ENCODE data around the gene HSPB9.

HSPB9 gene, protein sequence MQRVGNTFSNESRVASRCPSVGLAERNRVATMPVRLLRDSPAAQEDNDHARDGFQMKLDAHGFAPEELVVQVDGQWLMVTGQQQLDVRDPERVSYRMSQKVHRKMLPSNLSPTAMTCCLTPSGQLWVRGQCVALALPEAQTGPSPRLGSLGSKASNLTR

GRCh38 chr17:42122371-42123303, at the start of gene HSPB9:
Gene HSPB9 (plus strand): TSS chr17:42122804. CDS start chr17:42122851, 47 bp downstream.
- Histone ChIP-seq H3K9ac (peak within 1 kb of the TSS in 5 of 11 experiments; percentile 11 to 81 (median 68); a peak in 5 of 22 replicates), H3K9me3 (replicated peaks in 1 of 11) (no peaks in the 10 kb centered on the region), H3K36me3 (peaks cover 44 to 76% (median 55%) of the 10 kb centered on the region in 11 experiments), H3K4me1 (peaks cover 15 to 39% (median 26%) of the 10 kb centered on the region in 10 experiments), H3K4me2 (peak within 1 kb of the TSS in 10 of 11 experiments; percentile 50 to 90 (median 78); a peak in 17 of 22 replicates), H3K27ac (peak within 1 kb of the TSS in 3 of 11 experiments; percentile 28 to 75 (median 36); a peak in 3 of 22 replicates), H3K27me3 (no peaks in the 10 kb centered on the region), H4K20me1 (peaks cover 0 to 25% (median 2%) of the 10 kb centered on the region in 11 experiments; a peak in 8 of 22 replicates), H3K4me3 (no peak within 1 kb of the TSS)
- no peak for TF ChIP-seq Cebpa-rat (IDR thresholded peaks at IDR 0.05)

DNA sequence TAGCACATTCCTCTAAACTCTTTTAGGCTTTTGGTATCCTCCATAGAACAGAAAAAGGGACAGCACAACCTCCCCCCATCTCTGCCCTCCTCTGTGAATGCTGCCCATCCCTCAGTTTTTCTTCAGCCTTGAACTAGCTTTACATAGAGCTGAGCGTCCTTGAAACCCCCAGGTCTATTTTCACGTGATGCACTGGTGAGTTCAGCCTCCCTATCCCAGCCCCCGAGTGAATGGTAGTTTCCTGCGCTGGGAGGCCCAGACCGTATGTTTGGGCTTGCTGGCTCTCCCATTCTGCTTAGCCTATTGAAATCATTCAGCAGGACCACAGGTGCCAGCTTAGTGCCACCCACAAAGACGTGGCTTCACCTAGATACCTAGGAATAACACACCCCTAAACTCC, 46.8 kb upstream of the HSPB9 start:
- peaks cover 32 to 36% (median 33%) of the 10 kb centered on the region in 11 experiments for H3K27me3 ChIP-seq
- H3K9me3 ChIP-seq (replicated peaks in 1 of 11): no peaks in the 10 kb centered on the region
- H3K4me3 ChIP-seq: no peak overlapping the region
- H3K9ac ChIP-seq: no peak overlapping the region
- TF ChIP-seq Cebpa-rat (IDR thresholded peaks at IDR 0.05): no peak
- no peak overlapping the region for H3K4me2 ChIP-seq
- H4K20me1 ChIP-seq: peaks cover 0 to 9% (median 0%) of the 10 kb centered on the region in 11 experiments; a peak in 4 of 22 replicates
- H3K27ac ChIP-seq: no peak overlapping the region
- H3K4me1 ChIP-seq: peaks cover 17 to 33% (median 22%) of the 10 kb centered on the region in 10 experiments
- H3K36me3 ChIP-seq: no peaks in the 10 kb centered on the region

DNA sequence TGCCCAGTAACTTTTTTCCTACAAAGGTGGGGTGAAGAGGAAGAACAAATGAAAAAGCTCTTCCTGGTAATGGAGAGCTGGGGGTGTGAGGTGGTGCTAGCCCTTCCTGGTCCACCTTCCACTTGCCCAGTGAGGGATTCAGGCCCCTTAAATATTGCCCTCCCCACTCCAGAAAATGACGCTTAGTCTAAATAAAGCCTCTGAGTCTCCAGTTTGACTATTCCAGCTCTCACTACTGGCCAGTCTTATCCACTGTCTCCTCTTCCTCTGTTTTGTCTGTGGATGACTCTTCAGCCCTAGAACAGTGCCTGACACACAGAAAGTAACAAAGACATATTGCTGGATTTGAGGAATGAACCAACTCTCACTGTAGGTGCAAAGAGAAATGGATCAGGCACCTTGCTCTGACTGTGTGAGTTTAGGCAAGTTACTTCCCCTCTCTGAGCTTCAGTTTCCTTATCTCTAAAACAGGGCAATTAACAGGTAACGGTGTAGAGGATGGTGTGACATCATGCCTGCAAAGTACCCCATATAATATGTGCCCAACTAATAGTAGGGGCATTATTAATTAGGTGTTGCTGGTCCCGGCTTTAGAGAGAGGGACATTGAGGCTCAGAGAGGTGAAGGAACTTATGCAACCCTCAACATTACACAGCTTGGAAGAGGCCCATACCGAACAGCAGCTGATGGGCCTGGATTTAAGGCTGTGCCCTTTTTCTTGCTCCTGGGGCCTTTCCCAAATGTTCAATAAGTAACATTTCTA, 45.6 kb upstream of the HSPB9 start:
- no peak for TF ChIP-seq Cebpa-rat (IDR thresholded peaks at IDR 0.05)
- Histone ChIP-seq H3K4me2 (no peak overlapping the region), H3K27ac (no peak overlapping the region), H3K27me3 (peaks cover 20 to 24% (median 21%) of the 10 kb centered on the region in 11 experiments), H3K4me3 (no peak overlapping the region), H3K9me3 (replicated peaks in 1 of 11) (no peaks in the 10 kb centered on the region), H3K9ac (no peak overlapping the region), H3K4me1 (peaks cover 10 to 26% (median 15%) of the 10 kb centered on the region in 10 experiments), H4K20me1 (peaks cover 0 to 9% (median 0%) of the 10 kb centered on the region in 11 experiments; a peak in 1 of 22 replicates), H3K36me3 (no peaks in the 10 kb centered on the region)

- peaks cover 12 to 17% (median 14%) of the 10 kb centered on the region in 11 experiments for H3K27me3 ChIP-seq
- TF ChIP-seq Cebpa-rat (IDR thresholded peaks at IDR 0.05): no peak
These were observed 44.8 kb upstream of the HSPB9 start for GRCh38 chr17:42077755-42078154.

GRCh38 chr17:42078396-42079043, 44.1 kb upstream of the HSPB9 start:
- Histone ChIP-seq H3K4me2 (no peak overlapping the region), H4K20me1 (peaks cover 0 to 1% (median 0%) of the 10 kb centered on the region in 11 experiments; a peak in 1 of 22 replicates)

More at GRCh38 chr17:42077755-42078154, 44.8 kb upstream of the HSPB9 start:
- Histone ChIP-seq H3K9me3 (replicated peaks in 1 of 11) (no peaks in the 10 kb centered on the region), H3K9ac (no peak overlapping the region), H3K36me3 (no peaks in the 10 kb centered on the region), H3K4me2 (no peak overlapping the region), H3K27ac (no peak overlapping the region), H4K20me1 (peaks cover 0 to 4% (median 0%) of the 10 kb centered on the region in 11 experiments; a peak in 1 of 22 replicates), H3K4me1 (peaks cover 2 to 18% (median 8%) of the 10 kb centered on the region in 10 experiments; a peak in 16 of 20 replicates), H3K4me3 (no peak overlapping the region)

DNA sequence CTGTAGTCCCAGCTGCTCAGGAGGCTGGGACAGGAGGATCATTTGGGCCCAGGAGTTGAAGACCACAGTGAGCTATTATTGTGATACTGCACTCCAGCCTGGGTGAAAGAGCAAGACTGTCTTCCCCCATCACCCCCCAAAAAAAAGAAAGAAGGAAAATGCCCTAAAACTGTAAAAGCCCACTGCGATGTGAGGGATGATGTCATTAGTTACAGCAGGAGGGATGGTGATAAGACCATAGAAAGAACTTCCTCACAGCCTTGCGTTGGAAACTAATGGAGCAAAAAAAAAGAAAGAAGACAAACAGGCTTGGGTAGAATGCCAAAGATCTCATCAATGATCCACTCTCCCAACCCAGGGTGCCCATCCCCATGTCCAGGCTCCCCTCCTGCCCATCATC, 43.1 kb upstream of the HSPB9 start:
- Histone ChIP-seq H3K27ac (no peak overlapping the region), H3K27me3 (no peaks in the 10 kb centered on the region; a peak in 1 of 22 replicates), H3K4me1 (peaks cover 0 to 11% (median 4%) of the 10 kb centered on the region in 10 experiments; a peak in 5 of 20 replicates), H3K4me2 (no peak overlapping the region), H3K36me3 (no peaks in the 10 kb centered on the region), H3K9ac (no peak overlapping the region), H3K9me3 (replicated peaks in 1 of 11) (no peaks in the 10 kb centered on the region), H4K20me1 (no peaks in the 10 kb centered on the region), H3K4me3 (no peak overlapping the region)
- TF ChIP-seq Cebpa-rat (IDR thresholded peaks at IDR 0.05): no peak

More at GRCh38 chr17:42078396-42079043, 44.1 kb upstream of the HSPB9 start:
- no peak for TF ChIP-seq Cebpa-rat (IDR thresholded peaks at IDR 0.05)
- H3K27ac ChIP-seq: no peak overlapping the region
- peaks cover 5 to 9% (median 6%) of the 10 kb centered on the region in 11 experiments for H3K27me3 ChIP-seq
- no peaks in the 10 kb centered on the region for H3K9me3 ChIP-seq (replicated peaks in 1 of 11)
- H3K9ac ChIP-seq: no peak overlapping the region
- no peaks in the 10 kb centered on the region for H3K36me3 ChIP-seq
- H3K4me3 ChIP-seq: no peak overlapping the region
- peaks cover 0 to 13% (median 4%) of the 10 kb centered on the region in 10 experiments; a peak in 6 of 20 replicates for H3K4me1 ChIP-seq

DNA sequence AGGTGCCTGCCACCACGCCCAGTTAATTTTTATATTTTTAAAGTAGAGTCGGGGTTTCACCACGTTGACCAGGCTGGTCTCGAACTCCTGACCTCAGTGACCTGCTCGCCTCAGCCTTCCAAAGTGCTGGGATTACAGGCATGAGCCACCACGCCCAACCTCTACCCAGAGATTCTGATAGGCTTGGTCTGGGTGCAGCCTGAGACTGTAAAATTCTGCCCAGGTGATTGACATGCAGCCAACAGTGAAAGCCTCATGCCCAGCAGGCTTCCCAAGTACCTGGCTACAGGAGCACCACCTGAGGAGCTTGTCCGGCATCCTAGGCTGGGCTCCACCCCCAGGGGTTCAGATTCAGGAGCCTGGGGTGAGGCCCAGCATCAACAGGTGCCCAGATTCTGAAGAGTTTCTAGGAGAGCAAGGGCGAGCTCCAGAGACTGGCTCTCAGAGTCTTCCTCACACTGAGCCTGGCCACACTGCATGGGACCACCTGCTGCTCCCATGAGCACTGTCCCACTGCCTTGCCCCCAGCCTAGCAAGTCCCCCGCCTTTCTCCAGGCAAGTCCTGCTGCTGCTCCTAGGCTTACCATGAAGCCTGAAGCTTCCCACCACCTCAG, 41.0 kb upstream of the HSPB9 start:
- Histone ChIP-seq H3K27ac (no peak overlapping the region), H3K4me1 (peaks cover 0 to 11% (median 4%) of the 10 kb centered on the region in 10 experiments; a peak in 5 of 20 replicates), H4K20me1 (no peaks in the 10 kb centered on the region), H3K9ac (no peak overlapping the region), H3K4me3 (no peak overlapping the region), H3K27me3 (no peaks in the 10 kb centered on the region), H3K9me3 (replicated peaks in 1 of 11) (no peaks in the 10 kb centered on the region), H3K36me3 (no peaks in the 10 kb centered on the region), H3K4me2 (no peak overlapping the region)
- TF ChIP-seq Cebpa-rat (IDR thresholded peaks at IDR 0.05): no peak

Measured in BLaER1 treated with 17β-estradiol and CSF1 and Interleukin-3, amounts not matched to agents 10 nM and 100 nM (cell line).